Esophagus (tissue), 2 donors: ENCODE measurements around the gene MACROD2. TPM values are rescaled to one million over a fixed set of nuclear protein-coding genes. Genes with fewer than 3 reads are reported as not detected.

Source experiments
- H3K27ac ChIP-seq, 2 donors: one replicate each; pipeline ENCODE4 v1.5.1; 2013; ENCODE audit warnings: low read depth in 2 of 2, mild to moderate bottlenecking in 2 of 2, inconsistent platforms in 1 of 2, low read length in 1 of 2, moderate library complexity in 1 of 2
- H3K27me3 ChIP-seq, 2 donors: one replicate each; pipeline ENCODE4 v1.6.1; 2013; ENCODE audit warnings: low read length in 2 of 2, control low read depth in 1 of 2, mild to moderate bottlenecking in 1 of 2; ENCODE audit not compliant: insufficient read depth in 2 of 2, control insufficient read depth in 1 of 2
- H3K36me3 ChIP-seq, 2 donors: one replicate each; pipeline ENCODE4 v1.6.1; 2013; ENCODE audit warnings: low read length in 1 of 2; ENCODE audit not compliant: control insufficient read depth in 2 of 2, insufficient read depth in 2 of 2
- H3K4me1 ChIP-seq, 2 donors: one replicate each; pipeline ENCODE4 v1.6.1; 2013; ENCODE audit warnings: low read length in 1 of 2; ENCODE audit not compliant: control insufficient read depth in 2 of 2, insufficient read depth in 2 of 2
- H3K4me3 ChIP-seq, 2 donors: one replicate each; pipeline ENCODE4 v1.5.1; 2013; ENCODE audit warnings: low read length in 2 of 2, mild to moderate bottlenecking in 2 of 2, low read depth in 1 of 2, moderate library complexity in 1 of 2
- H3K9me3 ChIP-seq, 2 donors: one replicate each; pipeline ENCODE4 v1.6.1; 2013; ENCODE audit warnings: mild to moderate bottlenecking in 2 of 2, low read depth in 1 of 2, low read length in 1 of 2, moderate library complexity in 1 of 2; ENCODE audit not compliant: control insufficient read depth in 2 of 2, insufficient read depth in 1 of 2
- WGBS, 2 donors: extraction: QIAGEN DNeasy Blood & Tissue Kit; methylation state at CpG; one replicate each; pipeline ENCODE4 v1.1.7; 2013; 5-methylcytosine and 5-hydroxymethylcytosine counted together
- polyA plus RNA-seq, 2 donors: library from polyadenylated mRNA; stranded (reverse); fragments of 200-250 nt; gene quantifications; one replicate each; pipeline ENCODE4 v1.2.3, GENCODE V29; 2013
- donor health status: healthy with polysubstance abuse.
- donor health status: Bipolar disorder and iron deficiency.

The MACROD2 gene
- polyA plus RNA-seq, 2 donors: 0.64 to 1.9 TPM

- no peaks in the 10 kb centered on the region for H3K4me1 ChIP-seq
- H3K4me3 ChIP-seq: no peak overlapping the region
- no peaks in the 10 kb centered on the region for H3K9me3 ChIP-seq
- no peaks in the 10 kb centered on the region for H3K27me3 ChIP-seq
- 44 to 52% methylated on average over 3 of the region's 3 CpGs for WGBS, 2 donors
- H3K27ac ChIP-seq: no peak overlapping the region
- H3K36me3 ChIP-seq: no peaks in the 10 kb centered on the region
Measured at GRCh38 chr20:14415467-14415866, 420.2 kb downstream of the MACROD2 start.

DNA sequence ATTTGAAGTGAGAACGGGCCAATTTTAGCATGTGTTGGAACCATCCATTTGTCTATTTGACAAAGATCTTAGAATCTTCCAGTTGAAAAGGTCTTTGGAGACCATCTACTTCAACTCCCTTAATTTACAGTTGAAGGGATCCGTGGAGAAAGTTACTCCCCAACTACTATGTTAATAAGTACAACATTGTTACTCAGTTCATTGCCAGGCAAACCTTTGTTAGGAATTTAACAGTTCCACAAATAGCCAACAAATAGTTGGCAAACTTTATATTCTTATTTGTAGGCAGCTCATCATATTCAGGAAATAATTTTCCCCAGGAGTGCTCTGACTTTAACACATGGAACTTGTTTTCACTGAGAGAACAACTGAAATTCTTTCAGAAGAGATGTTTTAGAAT is 423.1 kb downstream of the MACROD2 start:
- Histone ChIP-seq H3K36me3 (no peaks in the 10 kb centered on the region), H3K27me3 (no peaks in the 10 kb centered on the region), H3K4me1 (no peaks in the 10 kb centered on the region), H3K9me3 (no peaks in the 10 kb centered on the region), H3K27ac (no peak overlapping the region), H3K4me3 (no peak overlapping the region)
- 60 to 61% methylated on average over 2 of the region's 2 CpGs for WGBS, 2 donors

DNA sequence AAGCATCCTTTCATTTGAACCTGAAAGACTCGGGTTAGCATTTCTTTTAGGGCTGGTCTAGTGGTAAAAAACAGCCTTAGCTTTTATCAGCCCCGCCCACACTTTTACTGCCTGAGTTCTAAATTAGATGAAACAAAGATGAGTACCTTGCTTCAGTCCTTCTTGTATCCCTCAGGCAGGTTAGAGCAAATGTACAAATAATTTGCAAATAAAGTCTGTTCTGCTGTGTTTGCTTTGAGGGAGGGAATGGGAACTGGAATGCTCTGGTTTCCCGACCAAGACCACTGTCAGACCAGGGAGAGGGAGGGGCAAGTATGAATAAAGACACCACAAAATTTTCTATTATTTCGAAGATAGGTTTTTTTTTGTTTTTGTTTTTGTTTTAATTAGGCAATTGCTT is 427.6 kb downstream of the MACROD2 start:
- H3K36me3 ChIP-seq: no peaks in the 10 kb centered on the region
- H3K4me1 ChIP-seq: no peaks in the 10 kb centered on the region
- no peaks in the 10 kb centered on the region for H3K27me3 ChIP-seq
- H3K27ac ChIP-seq: no peak overlapping the region
- WGBS, 2 donors: 69% methylated on average over 4 of the region's 4 CpGs
- H3K4me3 ChIP-seq: no peak overlapping the region
- H3K9me3 ChIP-seq: no peaks in the 10 kb centered on the region

DNA sequence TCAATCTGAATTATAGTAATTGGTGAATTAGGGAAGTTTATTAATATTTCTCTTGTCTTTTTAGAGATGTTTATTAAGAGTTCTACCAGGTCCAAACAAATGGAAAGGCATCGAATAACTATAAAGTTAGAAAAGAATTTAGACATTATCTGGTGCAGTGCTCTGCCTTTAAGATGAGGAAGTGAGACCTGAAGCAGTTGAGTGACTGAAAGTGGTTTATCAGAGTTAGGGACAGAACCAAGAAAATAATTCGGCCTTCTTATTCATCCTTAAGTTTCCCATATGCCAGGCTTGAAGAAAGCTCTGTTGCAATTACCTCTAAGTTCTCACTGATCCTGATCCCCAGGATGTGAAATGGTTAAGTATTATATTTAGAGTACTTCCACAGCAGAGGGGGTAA is 436.3 kb downstream of the MACROD2 start:
- no peak overlapping the region for H3K27ac ChIP-seq
- H3K4me3 ChIP-seq: no peak overlapping the region
- WGBS, 2 donors: 83 to 84% methylated on average over 2 of the region's 2 CpGs
- no peaks in the 10 kb centered on the region for H3K36me3 ChIP-seq
- H3K27me3 ChIP-seq: no peaks in the 10 kb centered on the region
- H3K9me3 ChIP-seq: no peaks in the 10 kb centered on the region
- H3K4me1 ChIP-seq: no peaks in the 10 kb centered on the region

GRCh38 chr20:14432085-14432484 is 436.8 kb downstream of the MACROD2 start:
- Histone ChIP-seq H3K4me3 (no peak overlapping the region), H3K9me3 (no peaks in the 10 kb centered on the region), H3K27me3 (no peaks in the 10 kb centered on the region), H3K36me3 (no peaks in the 10 kb centered on the region), H3K27ac (no peak overlapping the region), H3K4me1 (no peaks in the 10 kb centered on the region)
- 87 to 89% methylated on average over 4 of the region's 4 CpGs for WGBS, 2 donors

DNA sequence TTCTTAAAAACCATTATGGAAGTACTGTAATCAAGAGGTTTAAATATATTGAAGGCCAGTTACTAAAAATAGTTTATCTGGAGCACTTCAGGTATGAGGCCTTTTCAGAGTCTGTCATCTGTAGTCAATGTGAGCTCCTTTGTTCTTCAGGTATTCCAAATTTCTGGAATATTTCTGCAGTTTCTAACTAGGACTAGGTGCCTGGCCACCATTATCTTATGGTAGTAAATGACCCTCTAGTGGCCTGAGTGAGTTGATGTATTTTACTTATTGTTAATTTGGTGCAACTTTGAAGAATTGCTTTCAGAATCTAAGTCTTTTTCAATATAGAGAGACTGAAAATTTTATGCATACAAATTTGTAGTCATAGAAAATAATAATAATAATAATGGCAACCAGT is 437.3 kb downstream of the MACROD2 start:
- Histone ChIP-seq H3K9me3 (no peaks in the 10 kb centered on the region), H3K36me3 (no peaks in the 10 kb centered on the region), H3K4me1 (no peaks in the 10 kb centered on the region), H3K27me3 (no peaks in the 10 kb centered on the region), H3K27ac (no peak overlapping the region), H3K4me3 (no peak overlapping the region)

- no peak overlapping the region for H3K27ac ChIP-seq
- H3K27me3 ChIP-seq: no peaks in the 10 kb centered on the region
- no peaks in the 10 kb centered on the region for H3K36me3 ChIP-seq
- no peaks in the 10 kb centered on the region for H3K9me3 ChIP-seq
- no peaks in the 10 kb centered on the region for H3K4me1 ChIP-seq
- H3K4me3 ChIP-seq: no peak overlapping the region
- WGBS, 2 donors: 40 to 59% methylated on average over 1 of the region's 1 CpG
Measured at GRCh38 chr20:14434384-14435136, 439.2 kb downstream of the MACROD2 start.

DNA sequence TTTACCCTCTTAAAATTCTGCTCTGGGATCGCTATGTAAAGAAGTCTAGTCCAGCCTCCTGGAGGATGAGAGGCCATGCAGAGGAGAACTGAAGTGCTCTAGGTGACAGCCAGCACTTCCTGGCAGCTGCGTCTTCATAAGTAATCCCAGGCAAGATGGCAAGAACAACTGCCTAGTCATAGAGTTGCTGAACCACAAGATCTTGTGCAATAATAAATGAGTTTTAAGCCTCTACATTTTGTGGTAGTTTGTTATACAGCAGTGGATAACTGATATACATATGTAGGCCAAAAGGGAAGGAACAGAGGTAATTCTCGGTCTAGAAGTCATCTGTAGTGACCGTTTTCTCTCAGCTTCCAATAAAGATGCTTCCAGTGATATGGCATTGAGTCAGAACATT is 445.9 kb downstream of the MACROD2 start:
- Histone ChIP-seq H3K27me3 (no peaks in the 10 kb centered on the region), H3K4me1 (no peaks in the 10 kb centered on the region), H3K4me3 (no peak overlapping the region), H3K27ac (no peak overlapping the region), H3K9me3 (no peaks in the 10 kb centered on the region), H3K36me3 (no peaks in the 10 kb centered on the region)
- WGBS, 2 donors: 83 to 88% methylated on average over 4 of the region's 4 CpGs

GRCh38 chr20:14444106-14444505 is 448.8 kb downstream of the MACROD2 start:
- no peaks in the 10 kb centered on the region for H3K9me3 ChIP-seq
- no peaks in the 10 kb centered on the region for H3K36me3 ChIP-seq
- H3K4me3 ChIP-seq: no peak overlapping the region
- no peak overlapping the region for H3K27ac ChIP-seq
- no peaks in the 10 kb centered on the region for H3K27me3 ChIP-seq
- 86 to 88% methylated on average over 3 of the region's 3 CpGs for WGBS, 2 donors
- no peaks in the 10 kb centered on the region for H3K4me1 ChIP-seq

GRCh38 chr20:14445310-14445709 is 450.0 kb downstream of the MACROD2 start:
- Histone ChIP-seq H3K4me1 (no peaks in the 10 kb centered on the region), H3K36me3 (no peaks in the 10 kb centered on the region), H3K27me3 (no peaks in the 10 kb centered on the region), H3K9me3 (no peaks in the 10 kb centered on the region), H3K4me3 (no peak overlapping the region), H3K27ac (no peak overlapping the region)
